Rectal smooth muscle tissue (tissue), 1 donor: Measurements from ENCODE around the gene FAM3A.
"Not testable (repeated sequence)": the region's sequence is repeated elsewhere in the genome, so short reads cannot be mapped to it uniquely, and the experiment has no call there.

ENCODE experiments used
- H3K27ac ChIP-seq: one replicate; pipeline ENCODE4 v1.7.0; 2013; ENCODE audit warnings: low read depth, low read length, inconsistent platforms
- H3K27me3 ChIP-seq: one replicate; pipeline ENCODE4 v1.7.0; 2013; ENCODE audit warnings: low read length; ENCODE audit not compliant: control insufficient read depth, insufficient read depth
- H3K36me3 ChIP-seq: one replicate; pipeline ENCODE4 v1.7.0; 2013; ENCODE audit warnings: low read length; ENCODE audit not compliant: control insufficient read depth, insufficient read depth
- H3K4me1 ChIP-seq: one replicate; pipeline ENCODE4 v1.7.0; 2013; ENCODE audit warnings: low read length; ENCODE audit not compliant: control insufficient read depth, insufficient read depth
- H3K4me3 ChIP-seq: one replicate; pipeline ENCODE4 v1.7.0; 2013; ENCODE audit warnings: low read length
- H3K9ac ChIP-seq: one replicate; pipeline ENCODE4 v1.7.0; 2013; ENCODE audit warnings: low read length

FAM3A gene

DNA sequence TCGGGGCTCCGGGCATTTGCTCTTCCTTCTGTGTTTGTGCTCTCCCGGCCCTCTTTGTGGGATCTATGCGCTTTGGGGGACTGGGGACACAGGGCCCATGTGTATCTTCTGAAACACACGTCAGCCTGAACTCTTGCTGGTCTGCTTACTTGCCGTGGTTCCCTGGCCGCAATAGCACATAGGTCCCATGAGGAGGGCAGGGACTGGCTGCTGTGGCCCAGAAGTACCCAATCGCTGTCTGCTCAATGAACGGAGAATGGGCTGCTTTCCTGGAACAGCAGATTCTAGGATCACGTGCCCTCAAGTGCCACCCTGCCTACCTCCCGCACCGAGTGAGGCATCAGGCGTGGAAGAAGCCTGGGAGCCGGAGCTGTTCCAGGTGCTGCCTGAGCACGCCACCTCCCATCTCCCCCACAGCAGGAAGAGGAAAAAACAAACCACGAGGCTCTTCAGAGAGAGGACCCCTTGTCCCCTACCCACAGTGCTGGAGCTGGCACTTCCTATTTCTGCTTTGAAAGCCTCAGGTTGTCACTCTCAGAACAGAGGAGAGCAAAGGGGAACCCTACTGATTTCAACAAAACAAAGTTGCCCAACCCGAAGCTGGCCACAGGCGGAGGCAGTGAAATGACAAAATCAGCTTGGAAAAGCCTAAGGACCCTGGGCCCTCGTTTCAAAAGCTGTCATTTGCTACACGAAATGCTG is 26.8 kb upstream of the FAM3A start:
- no peak overlapping the region for H3K9ac ChIP-seq
- no peak overlapping the region for H3K27ac ChIP-seq
- no peaks in the 10 kb centered on the region for H3K36me3 ChIP-seq
- peaks cover 4% of the 10 kb centered on the region for H3K4me1 ChIP-seq
- H3K4me3 ChIP-seq: no peak overlapping the region
- peaks cover 2% of the 10 kb centered on the region for H3K27me3 ChIP-seq

DNA sequence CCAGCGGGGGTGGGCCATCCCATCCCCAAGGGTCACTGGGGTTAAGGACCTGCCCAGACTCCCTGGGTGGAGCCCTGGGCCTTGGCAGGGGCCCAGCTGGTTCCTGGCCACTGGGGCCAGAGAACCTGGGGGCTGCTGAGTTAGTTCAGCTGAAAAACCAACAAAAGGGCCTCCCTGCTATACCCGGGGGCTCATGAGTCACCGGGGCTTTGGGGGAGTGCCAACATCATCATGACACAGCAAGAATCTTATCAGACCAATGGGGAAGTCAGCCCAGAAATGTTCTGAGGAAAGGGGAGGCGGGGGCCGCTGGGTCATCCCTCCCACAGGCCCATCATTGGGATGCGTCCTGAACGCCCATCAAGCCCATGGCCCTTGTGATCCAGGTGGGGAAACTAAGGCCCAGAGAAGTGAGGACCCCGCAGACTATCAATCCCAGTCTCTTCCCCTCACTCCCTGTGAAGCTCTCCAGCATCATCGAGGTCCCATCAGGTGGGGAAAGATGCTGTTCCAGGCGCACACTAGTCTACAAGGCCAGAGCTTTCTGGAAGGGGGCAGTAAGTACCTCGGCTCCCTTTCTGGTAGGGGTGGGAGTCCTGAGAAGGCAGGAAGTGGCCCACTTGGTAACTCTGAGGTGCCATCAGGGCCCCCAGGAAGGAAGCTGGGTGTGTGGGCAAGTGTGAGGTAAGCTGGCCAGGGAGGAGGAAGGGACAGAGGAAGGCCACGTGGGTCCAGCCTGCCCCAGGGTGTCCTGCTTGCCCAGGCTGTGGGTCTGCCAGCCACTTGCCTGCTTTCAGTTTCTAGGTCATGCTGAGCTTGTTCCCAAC is 26.1 kb upstream of the FAM3A start:
- Histone ChIP-seq H3K36me3 (no peaks in the 10 kb centered on the region), H3K27ac (no peak overlapping the region), H3K9ac (no peak overlapping the region), H3K4me3 (no peak overlapping the region), H3K4me1 (peaks cover 4% of the 10 kb centered on the region), H3K27me3 (peaks cover 2% of the 10 kb centered on the region)

DNA sequence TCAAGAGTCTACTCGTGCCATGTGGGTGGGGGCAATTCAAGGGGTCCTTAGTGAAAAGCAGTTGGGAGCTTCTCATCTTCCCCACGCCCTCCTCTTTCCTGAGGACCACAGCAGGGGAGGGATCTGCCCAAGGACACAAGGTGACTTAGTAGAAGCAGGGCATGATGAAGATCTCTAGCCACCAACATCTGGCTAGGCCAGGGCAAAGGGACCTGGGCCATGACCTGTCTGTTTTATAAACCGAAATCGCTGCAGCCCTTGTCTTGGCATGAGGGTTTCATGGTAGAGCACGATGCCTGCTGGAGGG is 25.5 kb upstream of the FAM3A start:
- H3K9ac ChIP-seq: no peak overlapping the region
- H3K27me3 ChIP-seq: peaks cover 2% of the 10 kb centered on the region
- no peaks in the 10 kb centered on the region for H3K36me3 ChIP-seq
- H3K27ac ChIP-seq: no peak overlapping the region
- peaks cover 4% of the 10 kb centered on the region for H3K4me1 ChIP-seq
- H3K4me3 ChIP-seq: no peak overlapping the region

DNA sequence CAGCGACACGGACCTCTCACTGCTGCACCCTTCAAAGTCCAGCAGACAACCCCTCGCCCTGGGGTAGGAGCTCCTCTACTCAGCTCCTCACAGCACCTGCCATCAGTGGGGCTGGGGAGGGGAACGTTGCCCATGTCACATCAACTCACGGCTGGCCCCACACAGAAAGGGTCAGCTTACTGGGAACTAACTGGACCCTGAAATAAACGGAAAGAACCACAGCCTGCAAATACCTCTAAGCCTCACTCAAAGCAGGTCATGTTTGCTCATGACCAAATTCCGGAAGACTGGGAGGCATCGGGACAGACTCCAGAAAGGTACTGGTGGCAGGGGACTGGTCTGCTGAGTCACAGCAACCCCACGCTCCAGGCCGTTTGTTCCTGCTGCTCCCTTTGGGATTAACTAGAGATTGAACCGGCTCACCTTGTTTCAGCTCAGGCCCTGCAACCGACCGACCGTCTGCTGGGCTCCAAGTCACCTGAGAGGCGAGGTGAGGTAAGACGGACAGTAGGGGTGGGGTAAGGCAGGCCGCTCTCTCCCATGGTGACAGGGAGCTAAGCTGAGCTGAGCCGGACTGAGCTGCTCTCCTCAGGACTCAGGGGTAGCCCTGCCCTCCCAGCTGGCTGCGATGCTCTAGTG is 25.0 kb upstream of the FAM3A start:
- Histone ChIP-seq H3K27me3 (peaks cover 2% of the 10 kb centered on the region), H3K36me3 (no peaks in the 10 kb centered on the region), H3K4me3 (no peak overlapping the region), H3K27ac (no peak overlapping the region), H3K9ac (no peak overlapping the region), H3K4me1 (peaks cover under 1% of the 10 kb centered on the region)

DNA sequence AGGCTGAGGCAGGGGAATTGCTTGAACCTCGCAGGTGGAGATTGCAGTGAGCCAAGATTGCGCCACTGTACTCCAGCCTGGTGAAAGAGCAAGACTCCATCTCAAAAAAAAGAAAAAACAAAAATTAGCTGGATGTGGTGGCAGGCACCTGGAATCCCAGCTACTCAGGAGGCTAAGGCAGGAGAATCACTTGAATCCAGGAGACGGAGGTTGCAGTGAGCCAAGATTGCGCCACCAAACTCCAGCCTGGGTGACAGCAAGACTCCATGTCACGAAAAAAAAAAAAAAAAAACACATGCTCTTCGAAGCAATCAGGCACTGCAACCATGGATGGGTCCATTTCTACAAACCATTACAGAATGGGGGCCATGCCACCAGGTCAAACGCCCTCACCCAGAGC is 24.3 kb upstream of the FAM3A start:
- not testable (repeated sequence) for H3K4me3 ChIP-seq, H3K4me1 ChIP-seq, H3K27me3 ChIP-seq, H3K36me3 ChIP-seq, H3K9ac ChIP-seq, H3K27ac ChIP-seq

DNA sequence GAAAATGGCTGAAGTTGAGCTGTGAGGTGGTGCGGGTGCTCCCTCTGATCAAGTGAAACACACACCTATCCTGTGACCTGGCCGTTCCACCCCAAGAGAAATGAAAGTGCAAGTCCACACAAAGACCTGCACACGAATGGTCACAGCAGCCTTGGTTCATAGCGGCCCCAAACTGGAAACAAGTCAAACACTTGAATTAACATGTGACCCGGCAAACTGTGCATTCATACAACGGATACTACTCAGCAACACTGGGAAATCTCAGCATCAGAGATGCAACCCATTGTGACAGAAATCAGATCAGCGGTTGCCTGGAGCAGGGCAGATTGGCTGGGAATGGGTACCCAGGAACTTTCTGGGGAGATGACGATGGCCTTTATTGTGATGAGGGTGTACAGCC is 23.0 kb upstream of the FAM3A start:
- Histone ChIP-seq H3K36me3 (no peaks in the 10 kb centered on the region), H3K27ac (no peak overlapping the region), H3K9ac (no peak overlapping the region), H3K4me3 (no peak overlapping the region), H3K27me3 (peaks cover 2% of the 10 kb centered on the region), H3K4me1 (no peaks in the 10 kb centered on the region)

DNA sequence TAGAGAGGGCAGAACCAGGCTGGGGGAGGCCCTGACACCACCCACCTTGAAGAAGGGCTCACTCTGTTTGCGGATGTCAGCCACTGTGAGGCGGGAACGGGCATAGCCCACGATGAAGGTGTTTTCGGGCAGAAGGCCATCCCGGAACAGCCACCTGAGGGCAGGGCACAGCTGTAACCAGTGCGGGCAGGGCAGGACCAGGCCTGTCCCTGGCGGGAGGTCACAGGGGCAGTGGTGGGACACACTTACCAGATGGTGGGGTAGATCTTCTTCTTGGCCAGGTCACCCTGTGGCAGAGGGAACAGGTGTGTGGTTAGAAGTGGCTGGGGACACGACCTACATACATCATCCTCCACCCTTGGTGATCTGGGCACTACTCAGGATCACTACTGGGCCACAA is 19.9 kb upstream of the FAM3A start:
- Histone ChIP-seq H3K36me3 (peaks cover 3% of the 10 kb centered on the region), H3K27ac (no peak overlapping the region), H3K9ac (no peak overlapping the region), H3K27me3 (no peaks in the 10 kb centered on the region), H3K4me1 (no peaks in the 10 kb centered on the region), H3K4me3 (no peak overlapping the region)

DNA sequence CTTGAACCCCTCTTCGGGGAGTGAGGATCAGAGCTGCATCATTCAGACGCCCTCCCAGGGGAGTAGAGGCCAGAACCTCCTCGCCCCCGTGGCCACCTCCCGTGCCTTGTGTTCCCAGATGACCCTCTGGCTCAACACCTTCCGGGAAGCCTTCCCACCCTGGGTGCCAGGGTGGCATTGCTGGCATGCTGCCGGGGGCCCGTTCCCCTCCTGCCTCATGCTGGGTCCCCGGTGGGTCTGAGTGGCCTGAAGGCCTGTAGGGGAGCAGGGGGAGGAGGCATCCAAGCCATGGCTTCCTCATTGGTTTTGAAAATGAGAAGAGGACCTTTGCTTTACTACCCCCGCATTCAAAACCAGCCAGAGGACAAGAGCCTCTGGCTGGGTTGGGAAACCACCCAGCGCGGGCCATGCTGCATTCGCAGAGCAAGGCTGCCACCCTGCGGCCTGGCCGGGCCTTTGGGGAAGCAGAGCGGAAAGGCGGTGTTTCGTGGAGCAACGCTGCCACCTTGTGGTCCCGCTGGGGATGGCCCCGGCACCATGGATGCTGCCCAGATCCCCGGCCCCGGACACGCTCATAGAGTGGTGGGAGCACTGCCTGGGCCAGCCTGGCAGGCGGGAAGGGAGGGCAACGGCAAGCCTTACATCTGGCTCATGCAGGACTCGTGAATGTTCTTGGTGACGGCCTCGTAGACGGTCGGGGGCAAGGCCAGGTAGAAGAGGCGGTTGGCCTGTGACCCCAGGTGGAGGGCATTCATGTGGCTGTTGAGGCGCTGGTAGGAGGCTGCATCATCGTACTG is 18.7 kb upstream of the FAM3A start:
- H3K4me1 ChIP-seq: no peaks in the 10 kb centered on the region
- H3K9ac ChIP-seq: no peak overlapping the region
- H3K27ac ChIP-seq: peak overlapping the region; percentile 1
- H3K27me3 ChIP-seq: no peaks in the 10 kb centered on the region
- peaks cover 3% of the 10 kb centered on the region for H3K36me3 ChIP-seq
- no peak overlapping the region for H3K4me3 ChIP-seq

DNA sequence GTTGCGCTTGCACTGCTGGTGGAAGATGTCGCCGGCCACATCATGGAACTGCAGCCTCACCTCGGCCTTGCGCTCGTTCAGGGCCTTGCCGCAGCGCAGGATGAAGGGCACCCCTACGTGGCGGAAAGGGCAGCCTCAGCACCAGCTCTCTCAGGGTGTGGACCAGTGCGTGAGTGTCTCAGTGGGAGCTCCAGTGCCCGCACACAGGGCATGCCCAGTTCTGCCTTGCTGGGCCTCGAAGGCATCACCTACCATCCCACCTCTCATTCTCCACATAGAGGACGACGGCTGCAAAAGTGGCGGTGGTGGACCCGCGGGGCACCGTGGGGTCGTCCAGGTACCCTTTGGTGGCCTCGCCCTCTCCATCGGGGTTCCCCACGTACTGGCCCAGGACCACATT is 16.7 kb upstream of the FAM3A start:
- Histone ChIP-seq H3K27ac (no peak overlapping the region), H3K4me1 (no peaks in the 10 kb centered on the region), H3K4me3 (no peak overlapping the region), H3K27me3 (peaks cover 3% of the 10 kb centered on the region), H3K9ac (no peak overlapping the region), H3K36me3 (peaks cover 3% of the 10 kb centered on the region)

DNA sequence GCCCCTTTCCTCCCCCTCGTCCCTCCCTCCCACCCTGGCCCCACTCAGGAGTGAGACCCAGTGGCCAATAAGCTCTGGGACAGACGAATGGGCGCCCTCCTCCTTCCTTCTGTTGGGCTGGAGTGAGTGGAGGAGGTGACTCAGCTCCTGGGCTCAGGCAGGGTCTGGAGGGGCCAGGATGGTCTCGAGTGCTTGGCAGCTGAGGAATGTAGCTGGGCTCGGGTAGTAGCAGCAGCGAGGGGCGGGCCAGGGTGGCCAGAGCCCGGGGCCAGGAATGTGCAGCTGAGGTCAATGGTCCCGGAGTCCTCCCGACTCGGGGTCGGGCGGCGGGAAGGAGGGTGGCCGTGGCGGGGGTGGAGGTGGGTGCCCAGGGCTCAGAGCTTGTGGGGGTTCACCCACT is 15.6 kb upstream of the FAM3A start:
- H3K4me3 ChIP-seq: no peak overlapping the region
- peaks cover 3% of the 10 kb centered on the region for H3K4me1 ChIP-seq
- peaks cover 3% of the 10 kb centered on the region for H3K27me3 ChIP-seq
- peaks cover 3% of the 10 kb centered on the region for H3K36me3 ChIP-seq
- no peak overlapping the region for H3K27ac ChIP-seq
- no peak overlapping the region for H3K9ac ChIP-seq

DNA sequence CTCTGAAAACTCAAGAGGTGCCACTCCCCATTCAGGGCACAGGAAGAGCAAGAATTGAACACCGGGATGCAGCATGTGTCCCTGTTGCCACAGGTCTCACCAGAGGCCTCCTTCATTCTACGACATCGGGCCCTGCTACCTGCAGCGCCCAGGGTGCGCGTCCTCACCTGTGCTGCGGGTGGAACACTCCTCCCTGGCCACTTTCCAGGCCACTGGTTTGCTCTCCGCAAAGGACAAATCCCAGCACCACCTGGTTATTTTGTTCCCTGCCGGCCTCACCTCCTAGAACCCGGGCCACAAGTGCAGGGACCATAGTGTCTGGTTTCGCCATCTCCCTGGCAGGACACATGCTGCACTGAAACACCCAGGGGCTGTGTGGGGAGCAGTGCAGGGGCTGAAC is 14.3 kb upstream of the FAM3A start:
- peaks cover 3% of the 10 kb centered on the region for H3K4me1 ChIP-seq
- H3K4me3 ChIP-seq: no peak overlapping the region
- no peak overlapping the region for H3K27ac ChIP-seq
- H3K9ac ChIP-seq: no peak overlapping the region
- peaks cover 3% of the 10 kb centered on the region for H3K27me3 ChIP-seq
- H3K36me3 ChIP-seq: peaks cover 3% of the 10 kb centered on the region

DNA sequence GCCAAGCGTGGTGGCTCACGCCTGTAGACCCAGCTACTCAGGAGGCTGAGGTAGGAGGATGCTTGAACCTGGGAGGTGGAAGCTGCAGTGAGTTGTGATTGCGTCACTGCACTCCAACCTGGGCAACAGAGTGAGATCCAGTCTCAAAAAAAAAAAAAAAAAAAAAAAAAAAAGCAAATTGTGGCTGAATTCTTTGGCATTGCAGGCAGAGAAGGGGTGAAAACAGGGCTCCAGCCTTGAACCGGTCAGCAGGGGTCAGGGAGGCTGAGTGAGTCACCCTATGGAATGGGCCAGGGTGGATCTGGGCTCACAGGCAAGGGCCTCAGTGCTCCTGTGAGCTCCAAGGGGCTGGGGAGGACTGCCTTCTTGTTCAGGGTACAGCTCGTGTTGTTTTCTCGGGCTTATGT is 13.2 kb upstream of the FAM3A start:
- Histone ChIP-seq H3K4me1 (peaks cover 3% of the 10 kb centered on the region), H3K36me3 (peaks cover 3% of the 10 kb centered on the region), H3K9ac (no peak overlapping the region), H3K27me3 (peaks cover 3% of the 10 kb centered on the region), H3K27ac (no peak overlapping the region), H3K4me3 (no peak overlapping the region)
